AG09309 (cell line): Measurements from ENCODE around the gene GTF2I.
A peak's percentile ranks its signal among the peaks of the same experiment; 100 is the strongest.
"Not testable (repeated sequence)": the region's sequence is repeated elsewhere in the genome, so short reads cannot be mapped to it uniquely, and the experiment has no call there.

Experiments
- DNase-seq: peaks from one replicate; pipeline ENCODE4 v3.0.0-alpha.2; 2010; ENCODE audit warnings: low read depth
- H3K4me3 ChIP-seq: 2 replicates; pipeline ENCODE4 v1.5.1; 2011; ENCODE audit warnings: mild to moderate bottlenecking, low read depth, low read length, moderate library complexity; ENCODE audit not compliant: control insufficient read depth
- TF ChIP-seq, protein P1 (sequence below): IDR thresholded peaks from 2 replicates; pipeline ENCODE4 v1.5.1; 2011; ENCODE audit warnings: mild to moderate bottlenecking, low read depth, low read length, inconsistent platforms; ENCODE audit not compliant: insufficient read depth, control insufficient read depth; ENCODE audit errors: missing control alignments

GTF2I gene

DNA sequence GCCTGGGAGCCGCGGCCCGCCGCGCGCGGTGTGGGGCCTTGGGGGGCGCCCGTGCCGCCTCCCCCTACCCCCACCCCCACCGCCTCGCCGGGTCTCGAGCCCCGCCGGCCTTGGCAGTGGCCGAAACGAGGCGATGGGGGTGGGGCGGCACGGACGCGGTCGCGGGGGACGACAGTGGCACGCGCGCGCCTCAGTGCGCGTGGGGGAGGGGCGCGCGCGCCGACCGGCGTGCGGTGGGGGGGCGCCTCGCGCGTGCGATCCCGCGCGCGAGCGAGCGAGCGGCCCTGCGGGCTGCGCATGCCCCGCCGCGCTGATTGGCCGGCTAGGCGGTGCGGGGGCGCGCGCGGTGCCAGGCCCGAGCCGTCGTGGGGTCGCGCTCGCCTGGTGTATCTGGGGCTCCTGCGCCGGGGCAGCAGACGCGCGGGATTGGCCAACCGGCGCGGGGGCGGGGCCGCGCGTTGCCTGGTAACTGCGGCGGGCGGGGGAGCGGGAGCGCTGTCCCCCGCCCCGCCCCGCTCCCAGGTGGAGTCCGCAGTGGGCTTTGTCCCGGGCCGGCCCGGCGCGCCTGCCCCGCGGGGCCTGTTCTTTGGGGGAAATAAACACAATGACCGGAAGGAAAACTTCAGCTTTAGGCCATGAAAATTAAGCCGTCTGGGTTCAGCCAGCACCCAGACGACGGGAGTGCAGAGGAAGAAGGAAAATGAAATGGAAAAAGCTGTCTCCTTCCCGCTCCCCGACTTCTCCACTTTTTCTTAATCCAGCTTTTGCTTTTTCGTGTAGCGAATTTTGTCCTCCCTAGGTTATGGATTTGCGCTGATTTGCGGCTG, 873 bp downstream of the GTF2I start:
- TF ChIP-seq, protein P1, sequence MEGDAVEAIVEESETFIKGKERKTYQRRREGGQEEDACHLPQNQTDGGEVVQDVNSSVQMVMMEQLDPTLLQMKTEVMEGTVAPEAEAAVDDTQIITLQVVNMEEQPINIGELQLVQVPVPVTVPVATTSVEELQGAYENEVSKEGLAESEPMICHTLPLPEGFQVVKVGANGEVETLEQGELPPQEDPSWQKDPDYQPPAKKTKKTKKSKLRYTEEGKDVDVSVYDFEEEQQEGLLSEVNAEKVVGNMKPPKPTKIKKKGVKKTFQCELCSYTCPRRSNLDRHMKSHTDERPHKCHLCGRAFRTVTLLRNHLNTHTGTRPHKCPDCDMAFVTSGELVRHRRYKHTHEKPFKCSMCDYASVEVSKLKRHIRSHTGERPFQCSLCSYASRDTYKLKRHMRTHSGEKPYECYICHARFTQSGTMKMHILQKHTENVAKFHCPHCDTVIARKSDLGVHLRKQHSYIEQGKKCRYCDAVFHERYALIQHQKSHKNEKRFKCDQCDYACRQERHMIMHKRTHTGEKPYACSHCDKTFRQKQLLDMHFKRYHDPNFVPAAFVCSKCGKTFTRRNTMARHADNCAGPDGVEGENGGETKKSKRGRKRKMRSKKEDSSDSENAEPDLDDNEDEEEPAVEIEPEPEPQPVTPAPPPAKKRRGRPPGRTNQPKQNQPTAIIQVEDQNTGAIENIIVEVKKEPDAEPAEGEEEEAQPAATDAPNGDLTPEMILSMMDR = no peak
- DNase-seq = peak; percentile 48
- H3K4me3 ChIP-seq = peak overlapping the region; percentile 58

DNA sequence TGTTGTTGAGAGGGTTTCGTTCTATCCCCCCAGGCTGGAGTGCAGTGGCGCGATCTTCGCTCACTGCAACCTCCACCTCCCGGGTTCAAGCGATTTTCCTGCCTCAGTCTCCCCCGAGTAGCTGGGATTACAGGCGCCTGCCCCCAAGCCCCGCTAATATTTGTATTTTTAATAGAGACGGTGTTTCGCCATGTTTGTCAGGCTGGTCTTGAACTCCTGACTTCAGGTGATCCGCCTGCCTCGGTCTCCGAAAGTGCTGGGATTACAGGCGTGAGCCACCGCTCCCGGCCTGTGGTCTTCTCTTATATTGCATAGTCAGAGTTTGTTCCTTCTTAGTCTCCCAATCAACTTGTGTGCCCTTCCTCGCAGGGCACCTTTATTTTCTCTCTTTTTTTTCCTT, 2.7 kb downstream of the GTF2I start:
- not testable (repeated sequence) for H3K4me3 ChIP-seq, DNase-seq

DNA sequence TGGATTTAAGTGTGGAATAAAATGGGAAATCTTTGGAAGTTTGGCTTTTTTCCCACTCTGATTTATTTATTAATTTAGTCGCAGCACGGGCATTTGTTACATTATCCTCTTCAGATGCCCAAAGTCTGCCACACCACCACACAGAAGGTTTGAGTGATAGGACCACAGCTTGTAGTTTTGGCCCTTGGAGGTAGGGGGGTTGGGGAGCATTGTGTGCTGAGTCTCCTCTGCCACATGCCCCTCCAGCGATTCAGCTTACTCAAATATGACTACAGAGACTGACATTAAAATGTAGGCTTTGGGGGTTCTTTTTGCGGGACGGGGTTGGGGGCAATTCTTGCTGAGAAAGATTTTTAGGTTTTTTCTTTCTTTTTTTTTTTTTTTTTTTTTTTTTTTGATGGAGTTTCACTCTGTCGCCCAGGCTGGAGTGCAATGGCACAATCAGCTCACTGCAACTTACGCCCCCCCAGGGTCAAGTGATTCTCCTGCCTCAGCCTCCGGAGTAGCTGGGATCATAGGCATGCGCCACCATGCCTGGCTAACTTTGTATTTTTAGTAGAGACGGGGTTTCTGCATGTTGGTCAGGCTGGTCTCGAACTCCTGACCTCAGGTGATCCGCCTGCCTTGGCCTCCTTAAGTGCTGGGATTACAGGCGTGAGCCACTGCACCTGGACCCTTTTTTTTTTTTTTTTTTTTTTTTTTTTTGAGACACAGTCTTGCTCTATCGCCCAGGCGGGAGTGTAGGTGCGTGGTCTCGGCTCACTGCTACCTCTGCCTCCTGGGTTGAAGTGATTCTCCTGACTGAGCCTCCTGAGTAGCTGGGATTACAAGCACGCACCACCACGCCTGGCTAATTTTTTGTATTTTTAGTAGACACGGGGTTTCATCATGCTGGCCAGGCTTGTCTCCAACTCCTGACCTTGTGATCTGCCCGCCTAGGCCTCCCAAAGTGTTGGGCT, 4.6 kb downstream of the GTF2I start:
- not testable (repeated sequence) for DNase-seq, H3K4me3 ChIP-seq

DNA sequence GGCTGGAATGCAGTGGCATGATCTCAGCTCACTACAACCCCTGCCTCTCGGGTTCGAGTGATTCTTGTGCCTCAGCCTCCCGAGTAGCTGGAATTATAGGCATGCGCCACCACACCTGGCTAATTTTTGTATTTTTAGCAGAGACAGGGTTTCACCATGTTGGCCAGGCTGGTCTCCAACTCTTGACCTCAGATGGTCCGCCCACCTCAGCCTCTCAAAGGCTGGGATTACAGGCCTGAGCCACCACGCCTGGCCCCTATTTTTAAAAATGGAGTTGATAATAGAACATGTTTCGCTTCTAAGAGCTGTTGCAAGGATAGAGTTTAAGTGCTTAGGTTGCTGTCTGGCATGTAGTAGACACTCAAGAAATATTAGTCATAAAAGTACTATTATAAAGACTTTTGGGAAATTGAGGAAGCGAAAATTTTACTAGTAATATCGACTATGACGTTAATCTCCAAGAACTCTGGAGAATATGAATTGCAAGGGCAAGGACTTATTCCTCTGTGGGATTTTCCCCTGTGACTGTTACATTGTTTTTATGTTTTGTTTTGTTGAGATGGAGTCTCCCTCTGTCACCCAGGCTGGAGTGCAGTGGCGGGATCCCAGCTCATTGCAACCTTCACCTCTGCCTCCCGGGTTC, 7.9 kb downstream of the GTF2I start:
- DNase-seq = no peak
- H3K4me3 ChIP-seq = no peak overlapping the region
- TF ChIP-seq, protein P1 = no peak

DNA sequence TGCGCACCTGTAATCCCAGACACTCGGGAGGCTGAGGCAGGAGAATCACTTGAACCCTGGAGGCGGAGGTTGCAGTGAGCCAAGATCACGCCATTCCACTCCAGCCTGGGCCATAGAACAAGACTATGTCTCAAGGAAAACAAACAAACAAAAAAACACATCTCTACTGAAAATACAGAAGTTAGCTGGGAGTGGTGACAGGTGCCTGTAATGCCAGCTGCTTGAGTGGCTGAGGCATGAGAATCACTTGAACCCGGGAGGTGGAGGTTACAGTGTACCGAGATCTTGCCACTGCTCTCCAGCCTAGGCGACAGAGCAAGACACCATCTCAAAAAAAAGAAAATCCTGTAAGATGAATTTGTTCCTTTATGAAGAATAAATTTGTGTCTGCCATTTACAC, 9.5 kb downstream of the GTF2I start:
- DNase-seq, H3K4me3 ChIP-seq: not testable (repeated sequence)

DNA sequence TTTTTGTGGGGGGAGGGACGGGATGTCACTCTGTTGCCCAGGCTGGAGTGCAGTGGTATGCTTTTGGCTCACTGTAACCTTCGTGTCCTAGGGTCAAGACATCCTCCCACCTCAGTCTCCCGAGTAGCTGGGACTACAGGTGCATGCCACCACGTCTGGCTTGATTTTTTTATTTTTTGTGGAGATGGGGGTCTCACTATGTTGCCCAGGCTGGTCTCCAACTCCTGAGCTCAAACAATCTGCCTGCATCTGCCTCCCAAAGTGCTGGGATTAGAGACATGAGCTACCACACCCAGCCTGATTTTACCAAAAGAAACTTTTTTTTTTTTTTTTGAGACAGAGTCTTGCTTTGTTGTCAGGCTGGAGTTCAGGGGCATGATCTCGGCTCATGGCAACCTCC, 10.0 kb downstream of the GTF2I start:
- not testable (repeated sequence) for DNase-seq

DNA sequence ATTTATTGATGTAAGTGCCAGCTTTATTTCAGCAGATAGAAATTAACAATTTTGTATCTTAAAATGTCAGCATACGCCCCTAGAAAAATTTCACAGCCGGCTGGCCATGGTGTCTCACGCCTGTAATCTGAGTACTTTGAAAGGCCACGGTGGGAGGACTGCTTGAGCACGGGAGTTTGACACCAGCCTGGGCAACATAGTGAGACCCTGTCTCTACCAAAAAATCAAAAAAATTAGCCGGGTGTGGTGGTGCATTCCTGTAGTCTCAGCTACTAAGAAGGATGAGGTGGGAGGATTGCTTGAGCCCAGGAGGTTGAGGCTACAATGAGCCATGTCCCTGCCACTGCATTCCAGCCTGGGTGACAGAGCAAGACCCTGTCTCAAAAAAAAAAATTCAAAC, 14.1 kb downstream of the GTF2I start:
- no peak for DNase-seq
- TF ChIP-seq, protein P1 = no peak
- no peak overlapping the region for H3K4me3 ChIP-seq

More for the DNA sequence above, 10.0 kb downstream of the GTF2I start:
- H3K4me3 ChIP-seq = not testable (repeated sequence)

DNA sequence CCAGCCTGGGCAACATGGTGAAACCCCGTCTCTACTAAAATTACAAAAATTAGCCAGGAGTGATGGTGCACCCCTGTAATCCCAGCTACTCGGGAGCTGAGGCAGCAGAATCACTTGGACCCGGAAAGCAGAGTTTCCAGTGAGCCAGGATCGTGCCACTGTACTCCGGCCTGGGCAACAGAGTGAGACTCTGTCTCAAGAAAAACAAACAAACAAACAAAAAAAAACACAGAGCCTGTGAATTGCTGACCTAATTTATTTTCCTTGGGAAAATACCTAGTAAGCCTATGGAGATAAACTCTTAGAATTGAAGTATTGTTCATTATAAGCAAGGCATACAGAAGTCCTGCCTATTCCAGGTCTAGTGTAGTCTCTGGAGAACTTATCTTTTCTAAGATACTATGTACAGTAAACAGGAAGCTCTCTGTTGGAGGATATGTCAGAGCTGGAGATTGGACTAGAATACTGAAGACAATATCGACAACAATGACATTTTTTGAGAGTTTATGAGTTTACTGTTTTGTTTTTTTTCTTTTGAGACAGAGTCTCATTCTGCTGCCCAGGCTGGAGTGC, 14.9 kb downstream of the GTF2I start:
- TF ChIP-seq, protein P1 = no peak
- H3K4me3 ChIP-seq = no peak overlapping the region
- DNase-seq = no peak
